A549 (cell line): Measurements from ENCODE around the gene GTF2H2C. TPM values are rescaled to one million over a fixed set of nuclear protein-coding genes. Genes with fewer than 3 reads are reported as not detected.
"Not testable (repeated sequence)": the region's sequence is repeated elsewhere in the genome, so short reads cannot be mapped to it uniquely, and the experiment has no call there.

Experiments
- ATAC-seq, 2 experiments: fragments of 200-7000 bp in 1 of 2; fragments of >200 bp in 1 of 2; cut with Nextera tagmentation in 1 of 2; cut with Tn5 transposase in 1 of 2; 3 replicates each; pipeline versions ENCODE4 v1.8.0 to v1.9.1; 2018 to 2020; ENCODE audit warnings: mild to moderate bottlenecking in 1 of 2, moderate library complexity in 1 of 2
- CTCF ChIA-PET: fragments of 300-600 bp; sonication (Branson Sonifier 250); formaldehyde crosslinking; extraction: SDS; loops from one replicate; lab custom pipeline; 2021; ENCODE audit warnings: antibody characterized with exemption, inconsistent platforms; lab: Yijun Ruan, JAX
- POLR2A ChIA-PET: fragments of 350-600 bp; formaldehyde crosslinking; extraction: SDS; loops from one replicate; lab custom pipeline; 2021; ENCODE audit warnings: antibody characterized with exemption, inconsistent platforms; lab: Yijun Ruan, JAX
- DNase-seq, 2 experiments: peaks; one replicate each; pipeline versions ENCODE4 v3.0.0 to v3.0.0-alpha.2; 2011 to 2016; ENCODE audit warnings: low read depth in 1 of 2, low spot score in 1 of 2
- FAIRE-seq: peaks from 2 replicates; lab custom pipeline; 2011; peaks lifted over from hg19 to GRCh38; lab: Jason Lieb, UNC
- H3K27ac ChIP-seq, 2 experiments: fragments of >200 bp; sonication (Bioruptor Twin); formaldehyde crosslinking; 3 replicates each; pipeline ENCODE4 v1.5.1; 2016 to 2017
- H3K4me1 ChIP-seq: fragments of >200 bp; sonication (Bioruptor Twin); formaldehyde crosslinking; 3 replicates; pipeline ENCODE4 v1.6.1; 2016
- H3K4me2 ChIP-seq: fragments of >200 bp; sonication (Bioruptor Twin); formaldehyde crosslinking; 3 replicates; pipeline ENCODE4 v1.6.1; 2016
- H3K4me3 ChIP-seq: fragments of >200 bp; sonication (Bioruptor Twin); formaldehyde crosslinking; 3 replicates; pipeline ENCODE4 v1.5.1; 2016
- H3K9me3 ChIP-seq: fragments of >200 bp; sonication (Bioruptor Twin); formaldehyde crosslinking; 3 replicates; pipeline ENCODE4 v1.6.1; 2016
- ATOH8 ChIP-seq: fragments of 250-450 bp; sonication (Bioruptor Pico); IDR thresholded peaks from 2 replicates; pipeline ENCODE4 v1.5.0; 2020; ENCODE audit warnings: low read depth, mild to moderate bottlenecking, moderate library complexity
- BHLHE40 ChIP-seq: IDR thresholded peaks from 2 replicates; pipeline ENCODE4 v1.6.1; 2012; ENCODE audit warnings: low read depth, low read length, inconsistent platforms
- CBX2 ChIP-seq: fragments of 200-600 bp; sonication (generic); IDR thresholded peaks from 2 replicates; pipeline ENCODE4 v1.6.1; 2016; ENCODE audit warnings: low read depth, mild to moderate bottlenecking, borderline replicate concordance
- CTCF ChIP-seq: fragments of >200 bp; sonication (Bioruptor Twin); formaldehyde crosslinking; IDR thresholded peaks from 3 replicates; pipeline ENCODE4 v1.5.1; 2016
- E2F6 ChIP-seq: IDR thresholded peaks from 2 replicates; pipeline ENCODE4 v1.6.1; 2012; ENCODE audit warnings: low read depth, borderline replicate concordance
- FOSB ChIP-seq: fragments of 250-450 bp; sonication (Bioruptor Pico); IDR thresholded peaks from 2 replicates; pipeline ENCODE4 v1.5.0; 2020; ENCODE audit warnings: mild to moderate bottlenecking, moderate library complexity
- FOXS1 ChIP-seq: fragments of 250-450 bp; sonication (Bioruptor Pico); IDR thresholded peaks from 2 replicates; pipeline ENCODE4 v1.5.0; 2020; ENCODE audit warnings: mild to moderate bottlenecking, moderate library complexity
- KDM1A ChIP-seq: fragments of 200-600 bp; sonication (generic); IDR thresholded peaks from 2 replicates; pipeline ENCODE4 v1.6.1; 2016; ENCODE audit warnings: low read depth, mild to moderate bottlenecking
- MAX ChIP-seq: IDR thresholded peaks from 2 replicates; pipeline ENCODE4 v1.6.1; 2012
- MAZ ChIP-seq: fragments of 150-350 bp; IDR thresholded peaks from 2 replicates; pipeline ENCODE4 v1.6.1; 2014; ENCODE audit warnings: antibody characterized with exemption, low read depth, low read length, borderline replicate concordance
- POLR2A ChIP-seq: IDR thresholded peaks from 2 replicates; pipeline ENCODE4 v1.6.1; 2012; ENCODE audit warnings: mild to moderate bottlenecking, low read length
- RAD21 ChIP-seq, 2 experiments: fragments of >200 bp in 1 of 2; sonication (Bioruptor Twin) in 1 of 2; formaldehyde crosslinking in 1 of 2; IDR thresholded peaks in 1 of 2; conservative IDR thresholded peaks in 1 of 2; 2 replicates in 1 of 2; 3 replicates in 1 of 2; pipeline ENCODE4 v1.6.1; 2012 to 2018; ENCODE audit warnings: inconsistent platforms in 1 of 2
- RFX5 ChIP-seq: fragments of 450-650 bp; IDR thresholded peaks from 2 replicates; pipeline ENCODE4 v1.7.1; 2014; ENCODE audit warnings: antibody characterized with exemption, mild to moderate bottlenecking, moderate library complexity
- SMC3 ChIP-seq: fragments of >200 bp; sonication (Bioruptor Twin); formaldehyde crosslinking; IDR thresholded peaks from 3 replicates; pipeline ENCODE4 v1.6.1; 2018; ENCODE audit warnings: inconsistent platforms
- ZSCAN20 ChIP-seq: fragments of 250-450 bp; sonication (Bioruptor Pico); IDR thresholded peaks from 2 replicates; pipeline ENCODE4 v1.8.0; 2022; ENCODE audit warnings: mild to moderate bottlenecking, moderate library complexity
- WGBS: methylation state at CpG from one replicate; pipeline ENCODE4 v1.1.6; 2017; ENCODE audit errors: missing lambda C conversion rate; 5-methylcytosine and 5-hydroxymethylcytosine counted together
- polyA minus RNA-seq: library from RNA; depleted of rRNA, polyadenylated mRNA; stranded (reverse); fragments of >200 nt; gene quantifications from 2 replicates; pipeline ENCODE4 v1.2.3, GENCODE V29; 2011; rRNA and poly(A)+ RNA removed
- polyA plus RNA-seq, 4 experiments: library from polyadenylated mRNA; depleted of rRNA in 3 of 4; stranded (reverse); fragments of >200 nt; fragmentation: RNase III in 1 of 4; extraction: RNeasy Plus Mini Kit Qiagen cat#74134 plus additional on column Dnase treatment in 1 of 4; gene quantifications; 2 replicates in 3 of 4; 3 replicates in 1 of 4; pipeline ENCODE4 v1.2.3, GENCODE V29; 2011 to 2017
- TF ChIP-seq, protein P1 (sequence below): fragments of >200 bp; sonication (Bioruptor Twin); formaldehyde crosslinking; IDR thresholded peaks from 3 replicates; pipeline ENCODE4 v1.6.1; 2016
- TF ChIP-seq, protein P2 (sequence below): fragments of 450-650 bp; IDR thresholded peaks from 2 replicates; pipeline ENCODE4 v1.6.1; 2014; ENCODE audit warnings: antibody characterized with exemption

GTF2H2C gene
- polyA plus RNA-seq (2011; rRNA removed) (55.8 and 62.6 TPM in 2 replicates), polyA plus RNA-seq (2017; fragmentation: RNase III; extraction: RNeasy Plus Mini Kit Qiagen cat#74134 plus additional on column Dnase treatment) (45.8 to 51.5 TPM (median 46.8 TPM) in 3 replicates), polyA minus RNA-seq (23.6 and 25.4 TPM in 2 replicates)
- 16.8 and 19.3 TPM in 2 replicates for polyA plus RNA-seq (2012; cell fraction: cytosol; rRNA removed)
- polyA plus RNA-seq (2012; cell fraction: nucleus; rRNA removed), result 9.0 and 12.7 TPM in 2 replicates

- Histone ChIP-seq H3K4me2 (peak within 1 kb of the TSS; percentile 76), H3K4me3 (peak within 1 kb of the TSS; percentile 52), H3K27ac (peak within 1 kb of the TSS; percentile 81 to 88)
- H3K4me1 ChIP-seq, POLR2A ChIA-PET, H3K9me3 ChIP-seq, CTCF ChIA-PET, FAIRE-seq: not testable (repeated sequence)
- 0% methylated on average over 18 of the region's 40 CpGs for WGBS
- TF ChIP-seq E2F6 (peak; percentile 71), CTCF (peak; percentile 39), POLR2A (peak; percentile 35), RAD21 (conservative IDR thresholded peaks at IDR 0.05 in 1 of 2, IDR thresholded peaks at IDR 0.05 in 1 of 2) (peak; percentile 55 to 80), MAX (peak; percentile 73), SMC3 (peak; percentile 79)
- DNase-seq (peak in 1 of 2 experiments; percentile 81), ATAC-seq (peak; percentile 100)
Measured at GRCh38 chr5:69559908-69560330, at the start of gene GTF2H2C. GTF2H2C (plus strand) TSS chr5:69560191; CDS start chr5:69565133, 4,942 bp downstream.

- CTCF ChIA-PET, result interaction anchor here (3.2 kb wide), 1 partner anchor 7 kb away, joined by 15 read pairs; no protein-coding TSS in a partner anchor
- 82% methylated on average over 2 of the region's 2 CpGs for WGBS
- peaks cover 24% of the 10 kb centered on the region for H3K4me1 ChIP-seq
- DNase-seq (no peak), ATAC-seq (no peak), FAIRE-seq (no peak)
- H3K4me3 ChIP-seq, result no peak overlapping the region
- no peak overlapping the region for H3K27ac ChIP-seq
- H3K4me2 ChIP-seq, result no peak overlapping the region
- POLR2A ChIA-PET, result no interaction called here
- no peaks in the 10 kb centered on the region for H3K9me3 ChIP-seq
- TF ChIP-seq, protein P1, sequence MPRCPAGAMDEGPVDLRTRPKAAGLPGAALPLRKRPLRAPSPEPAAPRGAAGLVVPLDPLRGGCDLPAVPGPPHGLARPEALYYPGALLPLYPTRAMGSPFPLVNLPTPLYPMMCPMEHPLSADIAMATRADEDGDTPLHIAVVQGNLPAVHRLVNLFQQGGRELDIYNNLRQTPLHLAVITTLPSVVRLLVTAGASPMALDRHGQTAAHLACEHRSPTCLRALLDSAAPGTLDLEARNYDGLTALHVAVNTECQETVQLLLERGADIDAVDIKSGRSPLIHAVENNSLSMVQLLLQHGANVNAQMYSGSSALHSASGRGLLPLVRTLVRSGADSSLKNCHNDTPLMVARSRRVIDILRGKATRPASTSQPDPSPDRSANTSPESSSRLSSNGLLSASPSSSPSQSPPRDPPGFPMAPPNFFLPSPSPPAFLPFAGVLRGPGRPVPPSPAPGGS, result no peak
- TF ChIP-seq MAZ (no peak), FOXS1 (CRISPR knock-in tag) (no peak), KDM1A (no peak), FOSB (no peak), E2F6 (no peak), RFX5 (no peak), ATOH8 (CRISPR knock-in tag) (no peak), BHLHE40 (no peak), ZSCAN20 (CRISPR knock-in tag) (no peak), CBX2 (no peak)
- TF ChIP-seq, protein P2, sequence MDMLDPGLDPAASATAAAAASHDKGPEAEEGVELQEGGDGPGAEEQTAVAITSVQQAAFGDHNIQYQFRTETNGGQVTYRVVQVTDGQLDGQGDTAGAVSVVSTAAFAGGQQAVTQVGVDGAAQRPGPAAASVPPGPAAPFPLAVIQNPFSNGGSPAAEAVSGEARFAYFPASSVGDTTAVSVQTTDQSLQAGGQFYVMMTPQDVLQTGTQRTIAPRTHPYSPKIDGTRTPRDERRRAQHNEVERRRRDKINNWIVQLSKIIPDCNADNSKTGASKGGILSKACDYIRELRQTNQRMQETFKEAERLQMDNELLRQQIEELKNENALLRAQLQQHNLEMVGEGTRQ, result no peak
- TF ChIP-seq, all 56 proteins: peak for 0
Measured at GRCh38 chr5:69510694-69511093, 49.3 kb upstream of the GTF2H2C start.
